ENCODE data around the gene SECISBP2L.

Gene SECISBP2L

GRCh38 chr15:49052662-49053061 is 6.4 kb upstream of the SECISBP2L start:
- no peak for TF ChIP-seq RAD21 (IDR thresholded peaks at IDR 0.05; ENCODE audit: low read depth)
- no peak for TF ChIP-seq CREB1 (IDR thresholded peaks at IDR 0.05; ENCODE audit: low read depth)
- no peak for TF ChIP-seq TEAD4 (IDR thresholded peaks at IDR 0.05)
- TF ChIP-seq EGR1 (IDR thresholded peaks at IDR 0.05): no peak
- no peak for TF ChIP-seq YY1 (IDR thresholded peaks at IDR 0.05; ENCODE audit: low read depth)
- no peak for TF ChIP-seq TAF1 (IDR thresholded peaks at IDR 0.05; ENCODE audit: low read depth)
- no peak for TF ChIP-seq TCF12 (IDR thresholded peaks at IDR 0.05; ENCODE audit: low read depth)
- no peak for TF ChIP-seq FOXM1 (IDR thresholded peaks at IDR 0.05; ENCODE audit: borderline replicate concordance, low read depth)
- TF ChIP-seq CEBPB (IDR thresholded peaks at IDR 0.05): no peak
- TF ChIP-seq ZBTB7A (IDR thresholded peaks at IDR 0.05; ENCODE audit: low read depth): no peak
- TF ChIP-seq REST (IDR thresholded peaks at IDR 0.05; ENCODE audit: low read depth): no peak
- TF ChIP-seq EP300 (IDR thresholded peaks at IDR 0.05; ENCODE audit: borderline replicate concordance): no peak
- TF ChIP-seq USF1 (IDR thresholded peaks at IDR 0.05): no peak
- no peak for TF ChIP-seq NFIC (IDR thresholded peaks at IDR 0.05)
- TF ChIP-seq MAX (IDR thresholded peaks at IDR 0.05): no peak

- TF ChIP-seq EP300 (IDR thresholded peaks at IDR 0.05; ENCODE audit: borderline replicate concordance) (no peak), EGR1 (IDR thresholded peaks at IDR 0.05) (no peak), USF1 (IDR thresholded peaks at IDR 0.05) (no peak), ZBTB7A (IDR thresholded peaks at IDR 0.05; ENCODE audit: low read depth) (no peak), MAX (IDR thresholded peaks at IDR 0.05) (no peak), NFIC (IDR thresholded peaks at IDR 0.05) (no peak), YY1 (IDR thresholded peaks at IDR 0.05; ENCODE audit: low read depth) (no peak), FOXM1 (IDR thresholded peaks at IDR 0.05; ENCODE audit: borderline replicate concordance, low read depth) (no peak), TAF1 (IDR thresholded peaks at IDR 0.05; ENCODE audit: low read depth) (no peak), RAD21 (IDR thresholded peaks at IDR 0.05; ENCODE audit: low read depth) (no peak)
Measured at GRCh38 chr15:49047456-49047855, 1.2 kb upstream of the SECISBP2L start.

GRCh38 chr15:49045751-49046219 is 461 bp downstream of the SECISBP2L start:
- TF ChIP-seq EP300 (IDR thresholded peaks at IDR 0.05; ENCODE audit: borderline replicate concordance) (no peak), FOXM1 (IDR thresholded peaks at IDR 0.05; ENCODE audit: borderline replicate concordance, low read depth) (no peak), CREB1 (IDR thresholded peaks at IDR 0.05; ENCODE audit: low read depth) (no peak), TCF12 (IDR thresholded peaks at IDR 0.05; ENCODE audit: low read depth) (no peak), RAD21 (IDR thresholded peaks at IDR 0.05; ENCODE audit: low read depth) (no peak), CEBPB (IDR thresholded peaks at IDR 0.05) (no peak), NFIC (IDR thresholded peaks at IDR 0.05) (no peak), YY1 (IDR thresholded peaks at IDR 0.05; ENCODE audit: low read depth) (no peak), REST (IDR thresholded peaks at IDR 0.05; ENCODE audit: low read depth) (no peak), EGR1 (IDR thresholded peaks at IDR 0.05) (no peak), USF1 (IDR thresholded peaks at IDR 0.05) (no peak), TEAD4 (IDR thresholded peaks at IDR 0.05) (no peak), MAX (IDR thresholded peaks at IDR 0.05) (no peak), ZBTB7A (IDR thresholded peaks at IDR 0.05; ENCODE audit: low read depth) (no peak), TAF1 (IDR thresholded peaks at IDR 0.05; ENCODE audit: low read depth) (no peak)

- TF ChIP-seq FOXM1 (IDR thresholded peaks at IDR 0.05; ENCODE audit: borderline replicate concordance, low read depth) (no peak), NFIC (IDR thresholded peaks at IDR 0.05) (no peak), TEAD4 (IDR thresholded peaks at IDR 0.05) (no peak), TCF12 (IDR thresholded peaks at IDR 0.05; ENCODE audit: low read depth) (no peak), TAF1 (IDR thresholded peaks at IDR 0.05; ENCODE audit: low read depth) (no peak), REST (IDR thresholded peaks at IDR 0.05; ENCODE audit: low read depth) (no peak), RAD21 (IDR thresholded peaks at IDR 0.05; ENCODE audit: low read depth) (no peak), EGR1 (IDR thresholded peaks at IDR 0.05) (no peak)
Measured at GRCh38 chr15:49044766-49045606, 1.3 kb downstream of the SECISBP2L start.
